Mesenchymal stem cell (in vitro differentiated cells and primary cell): Measurements from ENCODE around the gene PKNOX1.
"Not testable (repeated sequence)": the region's sequence is repeated elsewhere in the genome, so short reads cannot be mapped to it uniquely, and the experiment has no call there.

ENCODE experiments used
- DNase-seq: peaks from one replicate; pipeline ENCODE4 v3.0.0-alpha.2; 2013
- H2AFZ ChIP-seq: one replicate; pipeline ENCODE4 v1.6.1; 2013; ENCODE audit warnings: low read depth, mild to moderate bottlenecking, control low read depth, inconsistent platforms, low read length, moderate library complexity
- H2AK5ac ChIP-seq: 2 replicates; pipeline ENCODE4 v1.6.1; 2013; ENCODE audit warnings: low read length, moderate library complexity, mild to moderate bottlenecking, inconsistent platforms; ENCODE audit not compliant: severe bottlenecking
- H2BK120ac ChIP-seq: one replicate; pipeline ENCODE4 v1.6.1; 2013; ENCODE audit warnings: low read depth, mild to moderate bottlenecking, inconsistent platforms, low read length, moderate library complexity
- H2BK12ac ChIP-seq, 2 experiments: one replicate each; pipeline ENCODE4 v1.6.1; 2013; ENCODE audit warnings: inconsistent platforms in 2 of 2, low read length in 2 of 2, mild to moderate bottlenecking in 2 of 2, moderate library complexity in 2 of 2, control low read depth in 1 of 2
- H2BK15ac ChIP-seq: one replicate; pipeline ENCODE4 v1.6.1; 2013; ENCODE audit warnings: mild to moderate bottlenecking, low read depth, inconsistent platforms; ENCODE audit not compliant: poor library complexity, severe bottlenecking
- H2BK5ac ChIP-seq: 2 replicates; pipeline ENCODE4 v1.6.1; 2013; ENCODE audit warnings: low read depth, mild to moderate bottlenecking, low read length, control low read depth, inconsistent platforms; ENCODE audit not compliant: poor library complexity, severe bottlenecking
- H3K14ac ChIP-seq, 2 experiments: one replicate each; pipeline ENCODE4 v1.6.1; 2013; ENCODE audit warnings: inconsistent platforms in 2 of 2, low read length in 2 of 2, control low read depth in 1 of 2, mild to moderate bottlenecking in 1 of 2, moderate library complexity in 1 of 2
- H3K18ac ChIP-seq, 2 experiments: one replicate each; pipeline ENCODE4 v1.6.1; 2013; ENCODE audit warnings: inconsistent platforms in 2 of 2, low read length in 2 of 2, control low read depth in 1 of 2, low read depth in 1 of 2, mild to moderate bottlenecking in 1 of 2
- H3K23ac ChIP-seq, 2 experiments: one replicate each; pipeline ENCODE4 v1.6.1; 2013; ENCODE audit warnings: inconsistent platforms in 2 of 2, low read length in 2 of 2, mild to moderate bottlenecking in 2 of 2, moderate library complexity in 2 of 2, control low read depth in 1 of 2
- H3K27ac ChIP-seq: 2 replicates; pipeline ENCODE4 v1.5.1; 2013; ENCODE audit warnings: mild to moderate bottlenecking, moderate library complexity, low read length, control low read depth, inconsistent platforms; ENCODE audit not compliant: poor library complexity, severe bottlenecking
- H3K27me3 ChIP-seq, 2 experiments: 2 replicates each; pipeline versions ENCODE4 v1.6.1 to v1.7.0; 2013; ENCODE audit warnings: low read length in 2 of 2, mild to moderate bottlenecking in 2 of 2, moderate library complexity in 2 of 2, control low read depth in 1 of 2, inconsistent platforms in 1 of 2; ENCODE audit not compliant: control insufficient read depth in 1 of 2, insufficient read depth in 1 of 2
- H3K36me3 ChIP-seq, 2 experiments: 2 replicates each; pipeline versions ENCODE4 v1.6.1 to v1.7.0; 2013; ENCODE audit warnings: low read length in 2 of 2, control low read depth in 1 of 2, inconsistent platforms in 1 of 2, low read depth in 1 of 2, mild to moderate bottlenecking in 1 of 2; ENCODE audit not compliant: insufficient read depth in 2 of 2, control insufficient read depth in 1 of 2
- H3K4ac ChIP-seq, 2 experiments: one replicate each; pipeline ENCODE4 v1.6.1; 2013; ENCODE audit warnings: inconsistent platforms in 2 of 2, low read length in 2 of 2, mild to moderate bottlenecking in 2 of 2, moderate library complexity in 2 of 2, control low read depth in 1 of 2, low read depth in 1 of 2
- H3K4me1 ChIP-seq: 2 replicates; pipeline ENCODE4 v1.6.1; 2013; ENCODE audit warnings: low read depth, low read length, control low read depth; ENCODE audit not compliant: control insufficient read depth, insufficient read depth
- H3K4me2 ChIP-seq: 2 replicates; pipeline ENCODE4 v1.6.1; 2013; ENCODE audit warnings: low read length, mild to moderate bottlenecking, inconsistent platforms; ENCODE audit not compliant: poor library complexity, severe bottlenecking
- H3K4me3 ChIP-seq, 2 experiments: 2 replicates each; pipeline versions ENCODE4 v1.5.1 to v1.7.0; 2013; ENCODE audit warnings: low read length in 2 of 2, mild to moderate bottlenecking in 2 of 2, control low read depth in 1 of 2, low read depth in 1 of 2; ENCODE audit not compliant: insufficient read depth in 1 of 2
- H3K79me1 ChIP-seq: replicated peaks from 2 replicates; pipeline ENCODE4 v1.6.1; 2013; ENCODE audit warnings: mild to moderate bottlenecking, control low read depth, low read length, inconsistent platforms; ENCODE audit not compliant: poor library complexity, severe bottlenecking
- H3K9ac ChIP-seq: 2 replicates; pipeline ENCODE4 v1.7.0; 2013; ENCODE audit warnings: mild to moderate bottlenecking, low read length, moderate library complexity
- H3K9me3 ChIP-seq: 2 replicates; pipeline ENCODE4 v1.7.0; 2013; ENCODE audit warnings: mild to moderate bottlenecking, low read length; ENCODE audit not compliant: control insufficient read depth
- H4K8ac ChIP-seq: one replicate; pipeline ENCODE4 v1.6.1; 2013; ENCODE audit warnings: inconsistent platforms, mild to moderate bottlenecking, low read length, moderate library complexity
- H4K91ac ChIP-seq: one replicate; pipeline ENCODE4 v1.6.1; 2013; ENCODE audit warnings: mild to moderate bottlenecking, low read length, inconsistent platforms
- WGBS: methylation state at CpG from one replicate; pipeline ENCODE4 v1.1.7; 2013; ENCODE audit warnings: mixed read lengths; 5-methylcytosine and 5-hydroxymethylcytosine counted together

The PKNOX1 gene

DNA sequence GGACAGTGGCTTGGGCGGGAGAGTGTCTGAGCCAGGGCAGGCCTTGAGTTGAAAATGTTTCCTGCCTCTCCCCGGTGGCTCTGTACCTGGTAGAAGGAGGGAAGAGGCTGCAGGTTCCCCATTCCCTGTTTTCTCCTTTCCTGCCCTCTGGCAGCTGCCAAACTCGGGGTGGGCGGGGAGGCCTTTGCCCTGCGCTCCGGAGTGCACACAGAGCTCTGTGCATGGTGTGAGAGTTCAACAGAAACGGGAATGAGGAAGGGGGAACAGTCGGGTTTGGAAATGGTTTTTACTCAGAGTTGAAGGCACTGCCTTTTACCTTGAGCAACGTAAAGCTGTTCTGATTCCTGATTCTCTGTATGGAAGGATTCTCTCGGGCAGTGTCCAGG, 64.3 kb downstream of the PKNOX1 start:
- not testable (repeated sequence) for H3K9ac ChIP-seq, H2BK15ac ChIP-seq, H3K4me1 ChIP-seq, H4K91ac ChIP-seq, H3K14ac ChIP-seq, H2BK120ac ChIP-seq, H3K4me2 ChIP-seq, H2BK12ac ChIP-seq, H3K27ac ChIP-seq, H3K79me1 ChIP-seq, H3K4ac ChIP-seq, H3K36me3 ChIP-seq, H2AFZ ChIP-seq, DNase-seq, H2BK5ac ChIP-seq, H3K4me3 ChIP-seq, H4K8ac ChIP-seq, H2AK5ac ChIP-seq, H3K27me3 ChIP-seq, H3K9me3 ChIP-seq, H3K18ac ChIP-seq, H3K23ac ChIP-seq
- 100% methylated on average over 1 of the region's 10 CpGs for WGBS

DNA sequence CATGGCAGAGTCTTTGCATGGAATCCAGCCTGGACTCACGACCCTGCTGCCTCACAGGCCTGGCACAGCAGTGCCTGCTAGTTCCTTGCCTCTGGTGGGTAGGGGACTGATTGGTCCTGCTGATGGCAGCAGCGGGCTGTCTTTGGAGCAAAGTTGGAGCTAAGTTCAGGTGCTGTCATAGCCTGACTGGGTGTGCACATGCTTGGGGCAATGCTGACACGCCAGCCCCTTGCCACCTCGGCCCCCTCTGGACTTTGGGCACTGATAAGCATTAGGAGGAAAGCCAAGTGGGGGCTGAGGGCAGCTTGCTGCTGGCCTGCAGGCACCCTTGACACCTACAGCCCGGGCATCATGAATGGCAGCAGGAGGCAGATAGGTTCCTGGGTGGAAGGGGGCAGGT, 67.8 kb downstream of the PKNOX1 start:
- H2BK12ac ChIP-seq, H3K9ac ChIP-seq, H3K14ac ChIP-seq, H3K27ac ChIP-seq, H3K4me3 ChIP-seq, H4K8ac ChIP-seq, H3K4me1 ChIP-seq, H2BK15ac ChIP-seq, H3K18ac ChIP-seq, H3K27me3 ChIP-seq, H4K91ac ChIP-seq, H3K9me3 ChIP-seq, H2AK5ac ChIP-seq, H2BK120ac ChIP-seq, H2AFZ ChIP-seq, H3K23ac ChIP-seq, H3K4ac ChIP-seq, H2BK5ac ChIP-seq, DNase-seq, H3K4me2 ChIP-seq, H3K36me3 ChIP-seq, H3K79me1 ChIP-seq: not testable (repeated sequence)
- WGBS: no CpG with 5 or more reads among the region's 5 CpGs

- H2BK15ac ChIP-seq: not testable (repeated sequence)
- WGBS: 97% methylated on average over 8 of the region's 14 CpGs
Observed at GRCh38 chr21:43043291-43043690, 68.9 kb downstream of the PKNOX1 start.

DNA sequence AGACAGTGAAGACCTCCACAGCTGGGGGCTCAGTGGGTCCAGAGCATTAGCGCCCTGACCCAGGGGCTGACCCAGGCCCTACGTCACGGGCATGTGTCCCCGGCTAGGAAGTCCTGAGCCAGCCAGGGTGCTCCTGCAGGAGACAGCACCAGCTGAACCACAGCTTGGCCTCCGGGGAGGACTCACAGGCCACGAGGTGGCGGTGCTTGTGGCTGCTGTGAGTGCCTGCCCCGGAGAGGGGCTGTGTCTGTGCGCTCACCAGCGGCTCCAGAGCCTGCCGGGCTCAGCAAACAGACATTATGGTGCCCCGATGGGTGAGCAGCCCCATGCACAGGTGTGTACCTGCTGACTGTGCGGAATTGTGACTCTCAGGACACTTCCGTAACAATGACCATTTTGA, 70.2 kb downstream of the PKNOX1 start:
- H4K8ac ChIP-seq, H2BK120ac ChIP-seq, H3K18ac ChIP-seq, H3K36me3 ChIP-seq, DNase-seq, H3K4me2 ChIP-seq, H2AFZ ChIP-seq, H3K9ac ChIP-seq, H3K27ac ChIP-seq, H3K4me3 ChIP-seq, H3K4ac ChIP-seq, H3K23ac ChIP-seq, H2BK5ac ChIP-seq, H3K27me3 ChIP-seq, H3K9me3 ChIP-seq, H2BK15ac ChIP-seq, H3K14ac ChIP-seq, H3K4me1 ChIP-seq, H2BK12ac ChIP-seq, H4K91ac ChIP-seq, H3K79me1 ChIP-seq, H2AK5ac ChIP-seq: not testable (repeated sequence)
- WGBS: 83% methylated on average over 2 of the region's 14 CpGs

More at GRCh38 chr21:43043291-43043690, 68.9 kb downstream of the PKNOX1 start:
- not testable (repeated sequence) for H2BK120ac ChIP-seq, H3K4me1 ChIP-seq, H3K23ac ChIP-seq, H2AFZ ChIP-seq, H2BK5ac ChIP-seq, H4K8ac ChIP-seq, H3K4me3 ChIP-seq, H3K36me3 ChIP-seq, H2AK5ac ChIP-seq, H3K27me3 ChIP-seq, H3K4me2 ChIP-seq, H3K4ac ChIP-seq, H3K18ac ChIP-seq, H3K14ac ChIP-seq, H2BK12ac ChIP-seq, H3K9me3 ChIP-seq, H3K27ac ChIP-seq, H3K9ac ChIP-seq, DNase-seq, H3K79me1 ChIP-seq, H4K91ac ChIP-seq
